ENCODE data around the gene KPNA4.

DNA sequence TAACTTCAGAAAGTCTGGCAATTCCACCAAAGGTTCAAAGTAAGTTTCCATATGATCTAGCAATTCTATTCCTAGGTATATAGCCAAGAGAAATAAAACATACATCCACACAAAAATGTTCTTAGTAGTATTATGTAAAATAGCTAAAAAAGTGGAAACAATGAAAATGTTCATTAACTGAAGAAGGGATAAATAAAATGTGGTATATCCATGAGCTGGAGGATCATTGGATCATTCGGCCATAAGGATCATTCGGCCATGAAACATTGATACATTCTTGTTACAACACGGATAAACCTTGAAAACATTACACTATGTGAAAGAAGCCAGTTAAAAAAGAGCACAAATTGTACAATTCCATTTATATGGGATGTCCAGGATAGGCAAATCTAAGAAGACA, 2.4 kb downstream of the KPNA4 start:
- no peak for TF ChIP-seq BHLHE40 (IDR thresholded peaks at IDR 0.05; ENCODE audit: borderline replicate concordance)
- TF ChIP-seq HDGF (IDR thresholded peaks at IDR 0.05; ENCODE audit: borderline replicate concordance) = no peak
- no peak for TF ChIP-seq SP1 (IDR thresholded peaks at IDR 0.05)
- no peak for TF ChIP-seq FOXM1 (IDR thresholded peaks at IDR 0.05; ENCODE audit: borderline replicate concordance)
- TF ChIP-seq LEF1 (IDR thresholded peaks at IDR 0.05; ENCODE audit: borderline replicate concordance) = no peak
- no peak for TF ChIP-seq TARDBP (IDR thresholded peaks at IDR 0.05)
- no peak for TF ChIP-seq ZNF384 (IDR thresholded peaks at IDR 0.05)
- TF ChIP-seq ELF4 (IDR thresholded peaks at IDR 0.05) = no peak
- no peak for TF ChIP-seq CTBP1 (IDR thresholded peaks at IDR 0.05; ENCODE audit: borderline replicate concordance)
